ENCODE data around the gene ZNF772. TPM values are rescaled to one million over a fixed set of nuclear protein-coding genes. Genes with fewer than 3 reads are reported as not detected.
A peak's percentile ranks its signal among the peaks of the same experiment; 100 is the strongest.
"Not testable (repeated sequence)": the region's sequence is repeated elsewhere in the genome, so short reads cannot be mapped to it uniquely, and the experiment has no call there.

ZNF772 gene
- polyA plus RNA-seq (2013, experiment 1 of 2): 4.6 TPM
- polyA plus RNA-seq (2013, experiment 2 of 2): 4.5 TPM

DNA sequence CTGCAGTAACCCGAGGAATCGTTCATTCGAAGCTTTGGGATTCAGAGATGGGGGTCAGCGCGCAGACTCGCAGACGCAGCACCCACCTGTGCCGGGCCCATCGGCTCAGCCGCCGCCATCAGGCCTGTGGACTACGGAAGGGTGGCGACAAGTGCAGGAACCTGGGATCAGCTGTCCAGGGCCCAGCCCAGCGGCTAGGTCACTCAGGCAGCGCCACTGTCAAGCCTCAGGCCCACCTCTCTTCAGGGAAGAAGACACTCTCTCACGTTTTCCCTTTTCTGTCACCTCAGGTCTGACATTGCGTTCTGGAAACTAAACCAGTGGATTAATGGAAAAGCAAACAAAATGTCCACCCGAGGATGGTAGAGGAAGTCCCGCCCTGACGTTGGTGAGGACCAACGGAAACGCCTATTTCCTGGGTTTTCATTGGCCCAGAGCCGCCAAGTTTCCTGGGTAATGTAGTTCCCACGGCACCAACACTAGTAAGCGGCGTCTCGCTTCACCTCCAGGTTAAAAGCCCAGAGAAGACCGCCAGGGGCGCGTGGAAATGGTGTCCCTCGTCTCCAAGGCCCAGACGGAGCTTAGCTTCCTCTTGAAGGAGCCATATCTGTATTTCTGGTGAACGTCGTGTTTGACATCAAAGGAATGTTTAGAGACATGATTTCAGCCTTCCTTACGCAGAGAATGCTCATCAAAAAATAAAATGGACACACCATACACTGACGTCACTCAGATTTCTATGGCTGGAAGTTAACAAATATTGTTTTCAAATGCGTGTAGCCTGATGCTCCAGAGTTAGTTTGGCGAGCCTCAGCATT is at the start of gene ZNF772:
TSS of gene ZNF772 (minus strand) at position 376 of the 818 bp plus-strand sequence. CDS start at position 119, 257 bp downstream.
- no peak within 1 kb of the TSS for H2BK5ac ChIP-seq (ENCODE audit: low read depth, low read length, poor library complexity, severe bottlenecking)
- peaks cover 33 to 39% of the 10 kb centered on the region in 2 experiments for H3K36me3 ChIP-seq (ENCODE audit: control insufficient read depth in 1 of 2, insufficient read depth in 2 of 2, low read depth in 1 of 2, low read length in 2 of 2)
- 11% methylated on average over 38 of the region's 38 CpGs for WGBS
- H3K14ac ChIP-seq (ENCODE audit: low read length in 2 of 2): no peak within 1 kb of the TSS
- H3K4me1 ChIP-seq (ENCODE audit: control insufficient read depth, insufficient read depth, low read depth, low read length): no peaks in the 10 kb centered on the region
- H4K91ac ChIP-seq (ENCODE audit: low read length): peak within 1 kb of the TSS; percentile 90
- no peaks in the 10 kb centered on the region for H3K27me3 ChIP-seq (ENCODE audit: control insufficient read depth in 1 of 2, insufficient read depth in 1 of 2, low read length in 2 of 2)
- peak within 1 kb of the TSS; percentile 38 for H2AK5ac ChIP-seq (ENCODE audit: low read length, severe bottlenecking)
- peak within 1 kb of the TSS; percentile 69 for H3K4me2 ChIP-seq (ENCODE audit: low read length, poor library complexity, severe bottlenecking)
- H3K79me1 ChIP-seq (replicated peaks; ENCODE audit: low read length, poor library complexity, severe bottlenecking): peaks cover 36% of the 10 kb centered on the region
- H3K4me3 ChIP-seq (ENCODE audit: insufficient read depth in 1 of 2, low read depth in 1 of 2, low read length in 2 of 2): peak within 1 kb of the TSS; percentile 83 to 85
- no peak within 1 kb of the TSS for H2BK15ac ChIP-seq (ENCODE audit: low read depth, poor library complexity, severe bottlenecking)
- no peak within 1 kb of the TSS for H3K23ac ChIP-seq (ENCODE audit: low read length in 2 of 2)
- H2AFZ ChIP-seq (ENCODE audit: low read depth, low read length): peak within 1 kb of the TSS; percentile 87
- H3K4ac ChIP-seq (ENCODE audit: low read depth in 1 of 2, low read length in 2 of 2): peak within 1 kb of the TSS; percentile 81 to 86
- peak within 1 kb of the TSS; percentile 80 for H3K27ac ChIP-seq (ENCODE audit: low read length, poor library complexity, severe bottlenecking)
- no peak within 1 kb of the TSS for H2BK12ac ChIP-seq (ENCODE audit: low read length in 2 of 2)
- peak; percentile 98 for DNase-seq
- H3K9ac ChIP-seq (ENCODE audit: low read length): peak within 1 kb of the TSS; percentile 86
- peaks cover 42% of the 10 kb centered on the region for H3K9me3 ChIP-seq (ENCODE audit: control insufficient read depth, low read length)
- peak within 1 kb of the TSS; percentile 42 for H2BK120ac ChIP-seq (ENCODE audit: low read depth, low read length)
- H4K8ac ChIP-seq (ENCODE audit: low read length): peak within 1 kb of the TSS; percentile 97
- H3K18ac ChIP-seq (ENCODE audit: low read depth in 1 of 2, low read length in 2 of 2): peak within 1 kb of the TSS; percentile 88 to 93

DNA sequence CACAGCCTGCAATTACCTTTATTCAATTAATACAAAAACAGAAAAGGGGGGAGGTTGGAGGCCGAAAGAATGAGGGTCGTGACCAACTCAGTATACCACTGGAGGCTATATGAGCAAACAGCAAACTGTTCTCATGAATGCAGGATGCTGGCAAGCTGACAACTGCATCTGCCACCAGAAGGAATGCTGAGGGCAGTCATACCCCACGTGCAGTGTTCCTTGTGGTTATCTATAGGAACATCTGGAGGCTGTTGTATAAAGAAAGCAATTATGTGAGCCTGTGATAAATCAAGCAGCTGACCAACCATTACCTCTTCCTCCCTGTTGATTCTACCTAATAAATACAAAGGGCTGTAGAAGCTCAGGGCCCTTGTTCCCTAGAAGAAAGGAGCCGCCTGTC is 40.7 kb upstream of the ZNF772 start:
- H3K36me3 ChIP-seq (ENCODE audit: control insufficient read depth in 1 of 2, insufficient read depth in 2 of 2, low read depth in 1 of 2, low read length in 2 of 2): peaks cover 14 to 57% of the 10 kb centered on the region in 2 experiments
- H3K27ac ChIP-seq (ENCODE audit: low read length, poor library complexity, severe bottlenecking); H2BK5ac ChIP-seq (ENCODE audit: low read depth, low read length, poor library complexity, severe bottlenecking); H3K4ac ChIP-seq (ENCODE audit: low read depth in 1 of 2, low read length in 2 of 2); H4K91ac ChIP-seq (ENCODE audit: low read length); H3K27me3 ChIP-seq (ENCODE audit: control insufficient read depth in 1 of 2, insufficient read depth in 1 of 2, low read length in 2 of 2); H4K8ac ChIP-seq (ENCODE audit: low read length); H3K9ac ChIP-seq (ENCODE audit: low read length); H3K4me1 ChIP-seq (ENCODE audit: control insufficient read depth, insufficient read depth, low read depth, low read length); H3K14ac ChIP-seq (ENCODE audit: low read length in 2 of 2); H3K4me3 ChIP-seq (ENCODE audit: insufficient read depth in 1 of 2, low read depth in 1 of 2, low read length in 2 of 2); H3K4me2 ChIP-seq (ENCODE audit: low read length, poor library complexity, severe bottlenecking); H2AFZ ChIP-seq (ENCODE audit: low read depth, low read length); H3K79me1 ChIP-seq (replicated peaks; ENCODE audit: low read length, poor library complexity, severe bottlenecking); H2AK5ac ChIP-seq (ENCODE audit: low read length, severe bottlenecking); DNase-seq; H3K18ac ChIP-seq (ENCODE audit: low read depth in 1 of 2, low read length in 2 of 2); H2BK15ac ChIP-seq (ENCODE audit: low read depth, poor library complexity, severe bottlenecking); H3K23ac ChIP-seq (ENCODE audit: low read length in 2 of 2); H2BK12ac ChIP-seq (ENCODE audit: low read length in 2 of 2); H2BK120ac ChIP-seq (ENCODE audit: low read depth, low read length): not testable (repeated sequence)
- 94% methylated on average over 3 of the region's 4 CpGs for WGBS
- H3K9me3 ChIP-seq (ENCODE audit: control insufficient read depth, low read length): peaks cover 54% of the 10 kb centered on the region

DNA sequence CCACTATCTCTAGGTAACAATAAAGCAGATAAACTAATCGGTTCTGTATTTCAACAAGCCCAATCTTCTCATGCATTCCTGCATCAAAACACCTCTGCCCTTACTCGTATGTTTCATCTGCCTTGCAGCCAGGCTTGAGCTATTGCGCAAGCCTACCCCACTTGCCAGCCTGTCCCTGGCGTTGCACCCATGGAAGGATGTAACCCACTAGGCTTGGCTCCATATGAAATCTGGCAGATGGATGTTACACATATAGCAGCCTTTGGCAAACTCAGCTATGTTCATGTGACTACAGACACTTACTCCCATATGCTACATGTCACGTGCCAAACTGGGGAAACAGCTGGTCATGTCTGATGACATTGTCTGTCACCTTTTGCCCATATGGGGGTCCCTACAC is 37.9 kb upstream of the ZNF772 start:
- WGBS: 93% methylated on average over 5 of the region's 5 CpGs
- H2BK120ac ChIP-seq (ENCODE audit: low read depth, low read length): no peak overlapping the region

DNA sequence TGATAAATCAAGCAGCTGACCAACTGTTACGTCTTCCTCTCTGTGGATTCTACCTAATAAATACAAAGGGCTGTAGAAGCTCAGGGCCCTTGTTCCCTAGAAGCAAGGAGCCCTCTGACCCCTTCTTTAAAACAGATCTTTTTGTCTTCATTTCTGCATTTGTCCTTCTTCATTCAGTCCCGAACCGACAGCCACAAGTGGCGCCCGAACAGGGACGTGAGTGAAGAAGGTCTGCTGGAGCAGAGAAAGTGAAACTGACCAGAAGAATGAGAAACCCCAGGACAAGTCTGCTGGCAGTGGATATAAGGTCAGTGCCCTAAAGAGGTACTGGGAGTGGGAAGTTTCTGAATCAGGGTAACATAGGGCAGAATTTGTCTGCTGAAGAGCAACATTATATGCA is 35.5 kb upstream of the ZNF772 start:
- Histone ChIP-seq H4K8ac (ENCODE audit: low read length) (no peak overlapping the region), H2BK120ac (ENCODE audit: low read depth, low read length) (no peak overlapping the region), H2BK15ac (ENCODE audit: low read depth, poor library complexity, severe bottlenecking) (no peak overlapping the region), H3K27me3 (ENCODE audit: control insufficient read depth in 1 of 2, insufficient read depth in 1 of 2, low read length in 2 of 2) (no peaks in the 10 kb centered on the region), H3K23ac (ENCODE audit: low read length in 2 of 2) (no peak overlapping the region), H3K79me1 (replicated peaks; ENCODE audit: low read length, poor library complexity, severe bottlenecking) (no peaks in the 10 kb centered on the region), H2AK5ac (ENCODE audit: low read length, severe bottlenecking) (no peak overlapping the region), H3K4me1 (ENCODE audit: control insufficient read depth, insufficient read depth, low read depth, low read length) (no peaks in the 10 kb centered on the region), H3K14ac (ENCODE audit: low read length in 2 of 2) (no peak overlapping the region), H3K4me3 (ENCODE audit: insufficient read depth in 1 of 2, low read depth in 1 of 2, low read length in 2 of 2) (no peak overlapping the region), H2BK12ac (ENCODE audit: low read length in 2 of 2) (no peak overlapping the region), H3K4ac (ENCODE audit: low read depth in 1 of 2, low read length in 2 of 2) (no peak overlapping the region), H4K91ac (ENCODE audit: low read length) (no peak overlapping the region), H3K9ac (ENCODE audit: low read length) (no peak overlapping the region), H3K27ac (ENCODE audit: low read length, poor library complexity, severe bottlenecking) (no peak overlapping the region), H2BK5ac (ENCODE audit: low read depth, low read length, poor library complexity, severe bottlenecking) (no peak overlapping the region), H3K18ac (ENCODE audit: low read depth in 1 of 2, low read length in 2 of 2) (no peak overlapping the region), H3K36me3 (ENCODE audit: control insufficient read depth in 1 of 2, insufficient read depth in 2 of 2, low read depth in 1 of 2, low read length in 2 of 2) (peaks cover 14 to 80% of the 10 kb centered on the region in 2 experiments), H2AFZ (ENCODE audit: low read depth, low read length) (no peak overlapping the region), H3K4me2 (ENCODE audit: low read length, poor library complexity, severe bottlenecking) (no peak overlapping the region), H3K9me3 (ENCODE audit: control insufficient read depth, low read length) (peaks cover 82% of the 10 kb centered on the region)
- WGBS: 98% methylated on average over 6 of the region's 6 CpGs
- DNase-seq: peak; percentile 39

More for the DNA sequence above, 37.9 kb upstream of the ZNF772 start:
- Histone ChIP-seq H2AFZ (ENCODE audit: low read depth, low read length) (no peak overlapping the region), H2AK5ac (ENCODE audit: low read length, severe bottlenecking) (no peak overlapping the region), H3K9ac (ENCODE audit: low read length) (no peak overlapping the region), H3K4me1 (ENCODE audit: control insufficient read depth, insufficient read depth, low read depth, low read length) (no peaks in the 10 kb centered on the region), H2BK15ac (ENCODE audit: low read depth, poor library complexity, severe bottlenecking) (no peak overlapping the region), H3K36me3 (ENCODE audit: control insufficient read depth in 1 of 2, insufficient read depth in 2 of 2, low read depth in 1 of 2, low read length in 2 of 2) (peaks cover 14 to 69% of the 10 kb centered on the region in 2 experiments), H3K14ac (ENCODE audit: low read length in 2 of 2) (no peak overlapping the region), H2BK5ac (ENCODE audit: low read depth, low read length, poor library complexity, severe bottlenecking) (no peak overlapping the region), H3K27ac (ENCODE audit: low read length, poor library complexity, severe bottlenecking) (no peak overlapping the region), H4K91ac (ENCODE audit: low read length) (no peak overlapping the region), H3K4me3 (ENCODE audit: insufficient read depth in 1 of 2, low read depth in 1 of 2, low read length in 2 of 2) (no peak overlapping the region), H3K9me3 (ENCODE audit: control insufficient read depth, low read length) (peaks cover 73% of the 10 kb centered on the region), H3K23ac (ENCODE audit: low read length in 2 of 2) (no peak overlapping the region), H3K18ac (ENCODE audit: low read depth in 1 of 2, low read length in 2 of 2) (no peak overlapping the region), H3K4me2 (ENCODE audit: low read length, poor library complexity, severe bottlenecking) (no peak overlapping the region), H2BK12ac (ENCODE audit: low read length in 2 of 2) (no peak overlapping the region), H3K79me1 (replicated peaks; ENCODE audit: low read length, poor library complexity, severe bottlenecking) (no peaks in the 10 kb centered on the region), H3K4ac (ENCODE audit: low read depth in 1 of 2, low read length in 2 of 2) (no peak overlapping the region), H4K8ac (ENCODE audit: low read length) (no peak overlapping the region), H3K27me3 (ENCODE audit: control insufficient read depth in 1 of 2, insufficient read depth in 1 of 2, low read length in 2 of 2) (no peaks in the 10 kb centered on the region)
- no peak for DNase-seq

Measured in mesenchymal stem cell (in vitro differentiated cells and primary cell).